Activated CD4-positive, alpha-beta T cell treated with anti-CD3 and anti-CD28 coated beads, Interleukin-2, Interleukin-6, amounts not matched to agents 100 ng/mL and 50 ng/mL, durations not matched to agents 16 hours and 8 hours (primary cell): ENCODE results near the gene LRRC4C.
"Not testable (repeated sequence)": the region's sequence is repeated elsewhere in the genome, so short reads cannot be mapped to it uniquely, and the experiment has no call there.

Experiments
- DNase-seq: peaks from one replicate; pipeline ENCODE4 v3.0.0-alpha.2; 2020

Gene LRRC4C

GRCh38 chr11:41110527-41110926, 348.9 kb downstream of the LRRC4C start:
- no peak for DNase-seq

- DNase-seq = no peak
Measured at GRCh38 chr11:41102471-41102870, 357.0 kb downstream of the LRRC4C start.

- no peak for DNase-seq
Measured at GRCh38 chr11:41099654-41100053, 359.8 kb downstream of the LRRC4C start.

GRCh38 chr11:41085123-41085522, 374.3 kb downstream of the LRRC4C start:
- DNase-seq = no peak

- no peak for DNase-seq
Measured at GRCh38 chr11:41081756-41082285, 377.6 kb downstream of the LRRC4C start.

GRCh38 chr11:41074318-41074717, 385.1 kb downstream of the LRRC4C start:
- DNase-seq = no peak

- no peak for DNase-seq
Measured at GRCh38 chr11:41065432-41065831, 394.0 kb downstream of the LRRC4C start.

GRCh38 chr11:41058138-41058537, 401.3 kb downstream of the LRRC4C start:
- DNase-seq = no peak

GRCh38 chr11:41056892-41057569, 402.4 kb downstream of the LRRC4C start:
- no peak for DNase-seq

GRCh38 chr11:41053894-41054293, 405.6 kb downstream of the LRRC4C start:
- DNase-seq = no peak

GRCh38 chr11:41051919-41052635, 407.4 kb downstream of the LRRC4C start:
- no peak for DNase-seq

- no peak for DNase-seq
Measured at GRCh38 chr11:41050791-41051190, 408.7 kb downstream of the LRRC4C start.

- no peak for DNase-seq
Measured at GRCh38 chr11:41047229-41047628, 412.2 kb downstream of the LRRC4C start.

GRCh38 chr11:41045266-41045665, 414.2 kb downstream of the LRRC4C start:
- no peak for DNase-seq

GRCh38 chr11:41044747-41045146, 414.7 kb downstream of the LRRC4C start:
- no peak for DNase-seq

GRCh38 chr11:41042688-41043087, 416.8 kb downstream of the LRRC4C start:
- no peak for DNase-seq

- DNase-seq = no peak
Measured at GRCh38 chr11:41040474-41040873, 419.0 kb downstream of the LRRC4C start.

GRCh38 chr11:41039592-41039991, 419.9 kb downstream of the LRRC4C start:
- no peak for DNase-seq

GRCh38 chr11:41031551-41032060, 427.8 kb downstream of the LRRC4C start:
- no peak for DNase-seq

GRCh38 chr11:41020259-41020658, 439.2 kb downstream of the LRRC4C start:
- DNase-seq = no peak

- not testable (repeated sequence) for DNase-seq
Measured at GRCh38 chr11:41019666-41020065, 439.8 kb downstream of the LRRC4C start.

- no peak for DNase-seq
Measured at GRCh38 chr11:41018224-41018623, 441.2 kb downstream of the LRRC4C start.

- DNase-seq = no peak
Measured at GRCh38 chr11:41010361-41011050, 448.9 kb downstream of the LRRC4C start.

- no peak for DNase-seq
Measured at GRCh38 chr11:41005986-41006385, 453.5 kb downstream of the LRRC4C start.
